ENCODE results near the gene MRGPRF. TPM values are rescaled to one million over a fixed set of nuclear protein-coding genes. Genes with fewer than 3 reads are reported as not detected.

Gene MRGPRF
- polyA plus RNA-seq, 2 of the 4 experiments (the other 2 are of a cell fraction), result 0.04 TPM; not detected in 1

DNA sequence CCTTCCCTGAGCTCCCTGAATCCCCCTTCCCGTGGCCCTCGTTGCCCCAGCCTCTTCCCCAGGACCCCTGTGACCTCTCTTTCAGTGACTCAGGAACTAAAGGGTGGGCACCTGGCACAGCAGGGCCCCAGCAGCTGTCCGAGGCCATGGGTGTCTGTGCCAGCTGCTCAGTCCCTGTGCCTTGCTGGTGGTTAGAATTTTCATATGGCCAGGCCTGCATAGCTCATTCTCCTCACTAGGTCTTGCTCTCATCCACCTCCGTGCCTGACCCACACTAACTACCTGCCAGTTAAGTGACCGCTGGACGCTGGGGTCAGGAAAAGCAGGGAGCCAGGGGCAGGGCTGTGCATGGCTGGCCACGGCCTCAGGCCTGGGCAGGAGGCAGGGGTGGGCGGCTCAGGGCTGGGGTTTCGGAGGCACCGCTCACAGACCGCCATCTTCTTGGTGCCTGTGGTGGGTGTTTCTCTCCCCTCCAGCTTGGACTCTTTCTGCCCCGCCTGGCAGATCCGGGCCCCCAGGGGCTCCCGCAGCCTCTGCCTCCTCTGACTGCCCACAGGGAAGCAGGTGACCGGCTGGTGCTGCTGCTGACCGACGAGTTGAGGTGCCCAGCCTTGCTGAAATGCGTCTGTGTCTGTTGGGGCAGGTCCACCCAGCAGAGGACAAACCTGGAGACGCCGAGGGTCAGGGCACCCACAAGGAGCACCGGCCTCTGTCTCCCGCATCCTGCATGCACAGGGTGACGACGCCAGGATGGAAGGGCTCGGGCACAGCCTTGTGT lies 52.6 kb downstream of the MRGPRF start (continued):
- TF ChIP-seq, protein P1, sequence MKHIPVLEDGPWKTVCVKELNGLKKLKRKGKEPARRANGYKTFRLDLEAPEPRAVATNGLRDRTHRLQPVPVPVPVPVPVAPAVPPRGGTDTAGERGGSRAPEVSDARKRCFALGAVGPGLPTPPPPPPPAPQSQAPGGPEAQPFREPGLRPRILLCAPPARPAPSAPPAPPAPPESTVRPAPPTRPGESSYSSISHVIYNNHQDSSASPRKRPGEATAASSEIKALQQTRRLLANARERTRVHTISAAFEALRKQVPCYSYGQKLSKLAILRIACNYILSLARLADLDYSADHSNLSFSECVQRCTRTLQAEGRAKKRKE (CRISPR knock-in tag; IDR thresholded peaks at IDR 0.05; ENCODE audit: low read depth), result no peak
- TF ChIP-seq SREBF2 (IDR thresholded peaks at IDR 0.05) (no peak), KDM1A (IDR thresholded peaks at IDR 0.05; ENCODE audit: low read depth) (no peak)

DNA sequence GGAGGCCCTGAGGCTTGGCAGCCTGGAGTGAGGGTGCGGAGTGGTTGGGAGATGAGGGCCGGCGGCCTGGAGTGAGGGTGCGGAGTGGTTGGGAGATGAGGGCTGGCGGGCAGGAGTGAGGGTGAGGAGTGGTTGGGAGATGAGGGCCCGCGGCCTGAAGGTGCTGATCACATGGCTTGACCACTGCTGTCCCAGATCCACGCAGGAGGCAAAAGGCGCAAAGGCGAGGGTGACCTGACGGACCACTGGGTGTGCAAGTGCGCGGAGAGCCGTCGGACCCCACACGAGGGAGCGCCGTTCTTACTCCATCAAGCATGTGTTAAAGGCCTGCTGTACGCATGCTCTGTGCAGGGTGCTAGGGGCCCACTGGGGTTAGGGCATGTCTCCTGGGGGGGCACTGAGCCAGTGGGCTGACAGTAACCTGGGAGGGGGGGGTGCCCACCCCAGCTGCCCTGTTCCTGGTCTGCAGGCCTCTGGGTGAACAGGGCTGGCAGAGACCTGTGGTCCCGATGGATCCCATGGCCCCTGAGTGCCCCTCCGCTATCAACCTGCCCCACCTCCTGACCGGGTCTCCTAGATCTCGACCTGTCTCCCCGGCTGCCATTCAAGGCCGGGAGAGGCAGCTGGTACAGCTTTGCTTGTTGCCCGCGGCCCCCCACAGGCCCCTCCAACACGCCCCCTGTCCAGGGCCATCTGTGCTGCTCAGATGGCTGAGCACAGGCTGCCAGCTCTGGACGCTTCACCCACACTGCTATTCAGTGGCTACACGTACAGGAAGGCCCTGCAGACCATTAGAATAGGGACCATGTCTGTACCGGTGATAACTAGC lies 53.4 kb downstream of the MRGPRF start:
- ATAC-seq (no peak), DNase-seq (ENCODE audit: low read depth in 1 of 2, low spot score in 1 of 2) (no peak), FAIRE-seq (no peak)
- H3K4me3 ChIP-seq, result no peak overlapping the region
- ChIA-PET POLR2A (no interaction called here), CTCF (interaction anchor here (1.1 to 1.4 kb wide), 2 partner anchors 9 to 21 kb away, joined by 3 to 4 read pairs; partner anchors contain the start of gene MRGPRD)
- H3K4me1 ChIP-seq, result no peaks in the 10 kb centered on the region; the same call in 2 of the 3 replicates
- H3K9me3 ChIP-seq, result peaks cover 9% of the 10 kb centered on the region; the same call in 1 of the 3 replicates
- H3K4me2 ChIP-seq, result no peak overlapping the region
- no peak overlapping the region for H3K27ac ChIP-seq
- WGBS (ENCODE audit: missing lambda C conversion rate), result 86% methylated on average over 28 of the region's 31 CpGs
- TF ChIP-seq CEBPB (IDR thresholded peaks at IDR 0.05), result no peak
- TF ChIP-seq EP300 (IDR thresholded peaks at IDR 0.05), result no peak
- TF ChIP-seq POLR2AphosphoS2 (conservative IDR thresholded peaks at IDR 0.05; ENCODE audit: low read length), result no peak
- TF ChIP-seq EHF (CRISPR knock-in tag; IDR thresholded peaks at IDR 0.05), result no peak
- no peak for TF ChIP-seq TP53 (CRISPR knock-in tag; IDR thresholded peaks at IDR 0.05)
- no peak for TF ChIP-seq SMC3 (IDR thresholded peaks at IDR 0.05)
- no peak for TF ChIP-seq RCOR1 (IDR thresholded peaks at IDR 0.05; ENCODE audit: low read depth, low read length)
- TF ChIP-seq FOSB (CRISPR knock-in tag; IDR thresholded peaks at IDR 0.05), result no peak
- no peak for TF ChIP-seq ZSCAN20 (CRISPR knock-in tag; IDR thresholded peaks at IDR 0.05)
- TF ChIP-seq, protein P2, sequence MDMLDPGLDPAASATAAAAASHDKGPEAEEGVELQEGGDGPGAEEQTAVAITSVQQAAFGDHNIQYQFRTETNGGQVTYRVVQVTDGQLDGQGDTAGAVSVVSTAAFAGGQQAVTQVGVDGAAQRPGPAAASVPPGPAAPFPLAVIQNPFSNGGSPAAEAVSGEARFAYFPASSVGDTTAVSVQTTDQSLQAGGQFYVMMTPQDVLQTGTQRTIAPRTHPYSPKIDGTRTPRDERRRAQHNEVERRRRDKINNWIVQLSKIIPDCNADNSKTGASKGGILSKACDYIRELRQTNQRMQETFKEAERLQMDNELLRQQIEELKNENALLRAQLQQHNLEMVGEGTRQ (IDR thresholded peaks at IDR 0.05), result no peak
- no peak for TF ChIP-seq HOXA7 (CRISPR knock-in tag; IDR thresholded peaks at IDR 0.05)
- TF ChIP-seq PHF8 (IDR thresholded peaks at IDR 0.05; ENCODE audit: borderline replicate concordance, low read depth), result no peak
- no peak for TF ChIP-seq CHD2 (IDR thresholded peaks at IDR 0.05; ENCODE audit: low read length, partially characterized antibody)
- no peak for TF ChIP-seq JUN (IDR thresholded peaks at IDR 0.05)
- no peak for TF ChIP-seq RNF2 (IDR thresholded peaks at IDR 0.05; ENCODE audit: borderline replicate concordance, low read depth)

DNA sequence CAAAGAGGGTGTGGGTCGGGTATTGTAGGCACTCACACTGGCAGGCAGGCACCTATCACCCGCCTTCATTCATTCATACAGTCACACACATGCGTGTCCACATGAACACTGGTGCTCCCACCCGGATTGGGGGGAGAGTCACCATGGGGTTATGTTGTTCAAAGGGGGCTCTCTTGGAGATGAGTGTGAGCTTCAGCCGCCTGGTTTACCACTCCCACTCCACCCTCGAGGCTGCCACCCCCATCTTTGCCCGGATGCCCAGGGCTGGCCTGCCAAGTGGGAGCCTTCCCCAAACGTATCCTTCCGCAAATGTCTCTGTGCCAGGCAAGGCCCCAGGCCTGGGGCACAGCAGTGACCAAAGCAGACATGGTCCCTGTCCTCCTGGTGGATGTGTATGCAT lies 54.8 kb downstream of the MRGPRF start:
- H3K4me2 ChIP-seq, result no peak overlapping the region
- FAIRE-seq (no peak), ATAC-seq (no peak), DNase-seq (ENCODE audit: low read depth in 1 of 2, low spot score in 1 of 2) (no peak)
- no peaks in the 10 kb centered on the region; the same call in 2 of the 3 replicates for H3K4me1 ChIP-seq
- H3K27ac ChIP-seq, result no peak overlapping the region
- no peak for TF ChIP-seq SREBF2 (IDR thresholded peaks at IDR 0.05)
- TF ChIP-seq, protein P3, sequence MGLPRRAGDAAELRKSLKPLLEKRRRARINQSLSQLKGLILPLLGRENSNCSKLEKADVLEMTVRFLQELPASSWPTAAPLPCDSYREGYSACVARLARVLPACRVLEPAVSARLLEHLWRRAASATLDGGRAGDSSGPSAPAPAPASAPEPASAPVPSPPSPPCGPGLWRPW (IDR thresholded peaks at IDR 0.05), result no peak
- TF ChIP-seq, protein P4, sequence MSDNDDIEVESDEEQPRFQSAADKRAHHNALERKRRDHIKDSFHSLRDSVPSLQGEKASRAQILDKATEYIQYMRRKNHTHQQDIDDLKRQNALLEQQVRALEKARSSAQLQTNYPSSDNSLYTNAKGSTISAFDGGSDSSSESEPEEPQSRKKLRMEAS (IDR thresholded peaks at IDR 0.05), result no peak
- TF ChIP-seq TFCP2L1 (CRISPR knock-in tag; IDR thresholded peaks at IDR 0.05), result no peak
- TF ChIP-seq RCOR1 (IDR thresholded peaks at IDR 0.05; ENCODE audit: low read depth, low read length), result no peak
- no peak for TF ChIP-seq BHLHE40 (IDR thresholded peaks at IDR 0.05; ENCODE audit: low read depth, low read length)
- TF ChIP-seq HOXB5 (CRISPR knock-in tag; IDR thresholded peaks at IDR 0.05), result no peak
- TF ChIP-seq JUNB (IDR thresholded peaks at IDR 0.05), result no peak
- no peak for TF ChIP-seq MAZ (IDR thresholded peaks at IDR 0.05; ENCODE audit: borderline replicate concordance, low read depth, low read length)
- no peak for TF ChIP-seq ZNF302 (CRISPR knock-in tag; IDR thresholded peaks at IDR 0.05)
- no peak for TF ChIP-seq NR3C1 (IDR thresholded peaks at IDR 0.05)
- no peak for TF ChIP-seq ESRRA (IDR thresholded peaks at IDR 0.05; ENCODE audit: borderline replicate concordance, low read length)
- TF ChIP-seq KDM1A (IDR thresholded peaks at IDR 0.05; ENCODE audit: low read depth), result no peak
- CTCF ChIA-PET, result interaction anchor here (1.0 to 1.3 kb wide), 2 partner anchors 13 to 79 kb away, joined by 3 read pairs; no protein-coding TSS in a partner anchor
- H3K4me3 ChIP-seq, result no peak overlapping the region
- 73% methylated on average over 9 of the region's 9 CpGs for WGBS (ENCODE audit: missing lambda C conversion rate)
- POLR2A ChIA-PET, result no interaction called here
- peaks cover 3% of the 10 kb centered on the region; the same call in 1 of the 3 replicates for H3K9me3 ChIP-seq
